OCI-LY1 (cell line): ENCODE results near the gene EPB41.

Experiments used
- H2AFZ ChIP-seq: fragments of 200-600 bp; sonication (generic), shearing (Covaris generic); 2 replicates; pipeline ENCODE4 v1.6.0; 2014; ENCODE audit warnings: antibody characterized with exemption, mild to moderate bottlenecking, low read length
- H3F3A ChIP-seq: fragments of 200-600 bp; sonication (generic), shearing (Covaris generic); 2 replicates; pipeline ENCODE4 v1.6.0; 2014; ENCODE audit warnings: mild to moderate bottlenecking, antibody characterized with exemption, low read length, moderate library complexity; ENCODE audit not compliant: insufficient read depth
- H3K27ac ChIP-seq: fragments of 200-600 bp; sonication (generic); 2 replicates; pipeline ENCODE4 v1.5.1; 2014; ENCODE audit warnings: low read length, mixed run types, mild to moderate bottlenecking, low read depth; ENCODE audit not compliant: poor library complexity, severe bottlenecking
- H3K27me3 ChIP-seq: fragments of 200-600 bp; sonication (generic); 2 replicates; pipeline ENCODE4 v1.6.0; 2014; ENCODE audit warnings: antibody characterized with exemption, mild to moderate bottlenecking, low read length, moderate library complexity; ENCODE audit not compliant: insufficient read depth
- H3K36me3 ChIP-seq: fragments of 200-600 bp; sonication (generic); 2 replicates; pipeline ENCODE4 v1.6.1; 2014; ENCODE audit warnings: mild to moderate bottlenecking, antibody characterized with exemption, low read length, moderate library complexity, mixed read lengths; ENCODE audit not compliant: insufficient read depth
- H3K4me1 ChIP-seq: fragments of 200-600 bp; sonication (generic); 2 replicates; pipeline ENCODE4 v1.5.1; 2014; ENCODE audit warnings: mild to moderate bottlenecking, low read length, moderate library complexity; ENCODE audit not compliant: insufficient read depth, severe bottlenecking
- H3K4me2 ChIP-seq: fragments of 200-600 bp; sonication (generic), shearing (Covaris generic); 2 replicates; pipeline ENCODE4 v1.6.1; 2014; ENCODE audit warnings: low read length
- H3K4me3 ChIP-seq: fragments of 200-600 bp; sonication (generic); 2 replicates; pipeline ENCODE4 v1.5.1; 2014; ENCODE audit warnings: low read length, low read depth, mild to moderate bottlenecking, mixed read lengths; ENCODE audit not compliant: poor library complexity, severe bottlenecking
- H3K79me2 ChIP-seq: fragments of 200-600 bp; shearing (Covaris generic); 2 replicates; pipeline ENCODE4 v1.6.1; 2016; ENCODE audit warnings: mixed run types, low read length, mixed read lengths; ENCODE audit not compliant: insufficient read depth
- H3K9ac ChIP-seq: fragments of 200-600 bp; sonication (generic), shearing (Covaris generic); 2 replicates; pipeline ENCODE4 v1.6.1; 2014; ENCODE audit warnings: mild to moderate bottlenecking, low read length, mixed read lengths
- H3K9me2 ChIP-seq: fragments of 200-600 bp; sonication (generic), shearing (Covaris generic); 2 replicates; pipeline ENCODE4 v1.6.1; 2014; ENCODE audit warnings: low read depth, mild to moderate bottlenecking, low read length, mixed read lengths
- H3K9me3 ChIP-seq: fragments of 200-600 bp; shearing (Covaris generic); 2 replicates; pipeline ENCODE4 v1.6.1; 2014; ENCODE audit warnings: low read length, mixed read lengths
- H4K20me1 ChIP-seq: fragments of 200-600 bp; sonication (generic), shearing (Covaris generic); 2 replicates; pipeline ENCODE4 v1.6.0; 2016; ENCODE audit warnings: mild to moderate bottlenecking, low read length; ENCODE audit not compliant: insufficient read depth
- EZH2 ChIP-seq: fragments of 200-600 bp; sonication (generic), shearing (Covaris generic); IDR thresholded peaks from 2 replicates; pipeline ENCODE4 v1.8.0; 2017; ENCODE audit warnings: borderline replicate concordance, mixed run types, mild to moderate bottlenecking, antibody characterized with exemption, low read length, moderate library complexity, mixed read lengths
- TF ChIP-seq, protein P1 (sequence below): fragments of 200-600 bp; sonication (generic), shearing (Covaris generic); IDR thresholded peaks from 2 replicates; pipeline ENCODE4 v1.5.1; 2017; ENCODE audit warnings: mild to moderate bottlenecking, antibody characterized with exemption, low read length, moderate library complexity, mixed read lengths

EPB41 gene

GRCh38 chr1:29017975-29018712, 103.8 kb downstream of the EPB41 start:
- H3K9me2 ChIP-seq: no peaks in the 10 kb centered on the region
- H3K9me3 ChIP-seq: no peaks in the 10 kb centered on the region
- no peaks in the 10 kb centered on the region for H3K79me2 ChIP-seq
- no peak overlapping the region for H2AFZ ChIP-seq
- no peak overlapping the region for H3K9ac ChIP-seq
- no peaks in the 10 kb centered on the region for H3K27me3 ChIP-seq
- no peak overlapping the region for H3K27ac ChIP-seq
- H3F3A ChIP-seq: no peaks in the 10 kb centered on the region
- H3K4me3 ChIP-seq: no peak overlapping the region
- H4K20me1 ChIP-seq: no peaks in the 10 kb centered on the region
- TF ChIP-seq, protein P1, sequence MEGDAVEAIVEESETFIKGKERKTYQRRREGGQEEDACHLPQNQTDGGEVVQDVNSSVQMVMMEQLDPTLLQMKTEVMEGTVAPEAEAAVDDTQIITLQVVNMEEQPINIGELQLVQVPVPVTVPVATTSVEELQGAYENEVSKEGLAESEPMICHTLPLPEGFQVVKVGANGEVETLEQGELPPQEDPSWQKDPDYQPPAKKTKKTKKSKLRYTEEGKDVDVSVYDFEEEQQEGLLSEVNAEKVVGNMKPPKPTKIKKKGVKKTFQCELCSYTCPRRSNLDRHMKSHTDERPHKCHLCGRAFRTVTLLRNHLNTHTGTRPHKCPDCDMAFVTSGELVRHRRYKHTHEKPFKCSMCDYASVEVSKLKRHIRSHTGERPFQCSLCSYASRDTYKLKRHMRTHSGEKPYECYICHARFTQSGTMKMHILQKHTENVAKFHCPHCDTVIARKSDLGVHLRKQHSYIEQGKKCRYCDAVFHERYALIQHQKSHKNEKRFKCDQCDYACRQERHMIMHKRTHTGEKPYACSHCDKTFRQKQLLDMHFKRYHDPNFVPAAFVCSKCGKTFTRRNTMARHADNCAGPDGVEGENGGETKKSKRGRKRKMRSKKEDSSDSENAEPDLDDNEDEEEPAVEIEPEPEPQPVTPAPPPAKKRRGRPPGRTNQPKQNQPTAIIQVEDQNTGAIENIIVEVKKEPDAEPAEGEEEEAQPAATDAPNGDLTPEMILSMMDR: no peak
- TF ChIP-seq EZH2: no peak
- no peaks in the 10 kb centered on the region for H3K4me1 ChIP-seq
- no peak overlapping the region for H3K4me2 ChIP-seq
- H3K36me3 ChIP-seq: peaks cover 55% of the 10 kb centered on the region

DNA sequence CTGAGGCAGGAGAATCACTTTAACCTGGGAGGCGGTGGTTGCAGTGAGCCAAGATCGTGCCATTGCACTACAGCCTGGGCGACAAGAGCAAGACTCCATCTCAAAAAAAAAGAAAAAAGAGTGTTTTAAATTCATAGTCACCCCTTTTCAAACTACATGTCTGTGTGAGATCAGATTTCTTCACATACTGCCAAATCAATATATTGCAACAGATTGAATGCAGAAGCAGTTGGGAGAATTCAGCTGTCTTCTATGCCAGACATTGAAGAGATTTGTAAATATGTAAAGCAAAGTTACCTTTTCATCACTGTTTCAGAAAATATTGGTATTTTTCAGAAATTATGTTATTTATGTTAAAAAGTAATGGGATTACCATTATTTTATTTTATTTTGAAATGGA, 108.3 kb downstream of the EPB41 start:
- no peak overlapping the region for H3K9ac ChIP-seq
- no peaks in the 10 kb centered on the region for H3F3A ChIP-seq
- no peaks in the 10 kb centered on the region for H4K20me1 ChIP-seq
- H3K27me3 ChIP-seq: no peaks in the 10 kb centered on the region
- H3K4me2 ChIP-seq: no peak overlapping the region
- no peak overlapping the region for H2AFZ ChIP-seq
- no peaks in the 10 kb centered on the region for H3K79me2 ChIP-seq
- no peaks in the 10 kb centered on the region for H3K4me1 ChIP-seq
- TF ChIP-seq, protein P1: no peak
- no peak for TF ChIP-seq EZH2
- peaks cover 44% of the 10 kb centered on the region for H3K36me3 ChIP-seq
- no peak overlapping the region for H3K27ac ChIP-seq
- no peaks in the 10 kb centered on the region for H3K9me2 ChIP-seq
- H3K9me3 ChIP-seq: no peaks in the 10 kb centered on the region
- no peak overlapping the region for H3K4me3 ChIP-seq

DNA sequence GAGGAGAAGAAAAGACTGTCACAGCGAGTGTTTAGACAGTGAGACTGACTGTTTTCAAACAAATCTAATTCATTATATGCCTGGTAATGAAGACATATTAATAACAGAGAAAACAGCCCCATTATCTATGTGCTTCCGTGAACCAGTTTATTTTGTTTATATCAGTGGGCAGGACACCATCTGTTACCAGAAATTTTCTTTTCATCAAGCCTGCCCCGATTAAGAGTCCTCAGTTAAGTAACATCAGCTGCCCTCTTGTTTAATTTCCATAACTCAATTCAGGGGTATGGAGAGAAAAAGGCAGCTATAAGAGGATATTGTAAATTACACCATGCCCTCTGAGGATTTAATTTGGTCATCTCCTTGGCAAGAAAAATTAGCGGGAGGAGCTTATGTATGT, 115.3 kb downstream of the EPB41 start:
- no peaks in the 10 kb centered on the region for H3K4me1 ChIP-seq
- TF ChIP-seq EZH2: no peak
- TF ChIP-seq, protein P1: no peak
- no peak overlapping the region for H3K27ac ChIP-seq
- H3K36me3 ChIP-seq: peaks cover 39% of the 10 kb centered on the region; the same call in 1 of the 2 replicates
- no peaks in the 10 kb centered on the region for H3K79me2 ChIP-seq
- peaks cover 6% of the 10 kb centered on the region; the same call in 1 of the 2 replicates for H3F3A ChIP-seq
- H3K4me2 ChIP-seq: no peak overlapping the region
- H3K9me3 ChIP-seq: no peaks in the 10 kb centered on the region
- H3K9me2 ChIP-seq: no peaks in the 10 kb centered on the region
- no peaks in the 10 kb centered on the region for H4K20me1 ChIP-seq
- H2AFZ ChIP-seq: no peak overlapping the region
- no peaks in the 10 kb centered on the region for H3K27me3 ChIP-seq
- H3K4me3 ChIP-seq: no peak overlapping the region
- H3K9ac ChIP-seq: no peak overlapping the region
